GM18508 (cell line): Measurements from ENCODE around the gene MGMT.

Experiments used
- ATAC-seq: cut with Tn5 transposase; IDR thresholded peaks from one replicate; pipeline ENCODE4 v1.9.1; 2021; ENCODE audit warnings: moderate number of reproducible peaks; ENCODE audit not compliant: insufficient read depth, unreplicated experiment

MGMT gene

GRCh38 chr10:129808092-129808983 lies 341.3 kb downstream of the MGMT start:
- ATAC-seq, result no peak

- no peak for ATAC-seq
These were observed 342.4 kb downstream of the MGMT start for GRCh38 chr10:129809431-129809830.

- ATAC-seq, result no peak
These were observed 342.8 kb downstream of the MGMT start for GRCh38 chr10:129809841-129810240.

GRCh38 chr10:129811208-129811607 lies 344.2 kb downstream of the MGMT start:
- ATAC-seq, result no peak

- no peak for ATAC-seq
These were observed 345.4 kb downstream of the MGMT start for GRCh38 chr10:129812398-129812797.

GRCh38 chr10:129814681-129815646 lies 347.9 kb downstream of the MGMT start:
- no peak for ATAC-seq

GRCh38 chr10:129815898-129816655 lies 349.0 kb downstream of the MGMT start:
- no peak for ATAC-seq

- no peak for ATAC-seq
These were observed 349.6 kb downstream of the MGMT start for GRCh38 chr10:129816656-129817045.
